ENCODE measurements around the gene THADA.

DNA sequence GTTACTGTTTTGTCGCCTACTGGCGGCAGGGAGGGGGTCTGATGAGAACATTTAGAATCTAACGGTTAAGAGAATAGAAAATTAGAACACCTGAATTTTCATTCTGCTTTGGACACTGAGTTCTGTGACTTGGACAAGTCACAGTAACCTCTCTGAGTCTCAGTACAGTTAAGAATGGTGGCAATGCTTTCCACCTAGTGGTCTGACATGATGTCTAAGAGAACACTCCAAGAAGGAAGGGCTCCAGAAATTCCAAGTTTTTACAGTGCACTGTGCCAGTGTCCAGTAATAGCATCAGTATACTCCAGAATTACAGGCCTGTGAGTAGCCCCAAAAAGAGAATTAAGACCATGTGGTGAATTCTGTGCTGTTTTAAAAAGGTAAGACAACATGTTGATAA is 195.3 kb downstream of the THADA start:
- TF ChIP-seq, protein P1, sequence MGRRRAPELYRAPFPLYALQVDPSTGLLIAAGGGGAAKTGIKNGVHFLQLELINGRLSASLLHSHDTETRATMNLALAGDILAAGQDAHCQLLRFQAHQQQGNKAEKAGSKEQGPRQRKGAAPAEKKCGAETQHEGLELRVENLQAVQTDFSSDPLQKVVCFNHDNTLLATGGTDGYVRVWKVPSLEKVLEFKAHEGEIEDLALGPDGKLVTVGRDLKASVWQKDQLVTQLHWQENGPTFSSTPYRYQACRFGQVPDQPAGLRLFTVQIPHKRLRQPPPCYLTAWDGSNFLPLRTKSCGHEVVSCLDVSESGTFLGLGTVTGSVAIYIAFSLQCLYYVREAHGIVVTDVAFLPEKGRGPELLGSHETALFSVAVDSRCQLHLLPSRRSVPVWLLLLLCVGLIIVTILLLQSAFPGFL (CRISPR knock-in tag; IDR thresholded peaks at IDR 0.05; ENCODE audit: borderline replicate concordance) = no peak
- TF ChIP-seq, protein P2, sequence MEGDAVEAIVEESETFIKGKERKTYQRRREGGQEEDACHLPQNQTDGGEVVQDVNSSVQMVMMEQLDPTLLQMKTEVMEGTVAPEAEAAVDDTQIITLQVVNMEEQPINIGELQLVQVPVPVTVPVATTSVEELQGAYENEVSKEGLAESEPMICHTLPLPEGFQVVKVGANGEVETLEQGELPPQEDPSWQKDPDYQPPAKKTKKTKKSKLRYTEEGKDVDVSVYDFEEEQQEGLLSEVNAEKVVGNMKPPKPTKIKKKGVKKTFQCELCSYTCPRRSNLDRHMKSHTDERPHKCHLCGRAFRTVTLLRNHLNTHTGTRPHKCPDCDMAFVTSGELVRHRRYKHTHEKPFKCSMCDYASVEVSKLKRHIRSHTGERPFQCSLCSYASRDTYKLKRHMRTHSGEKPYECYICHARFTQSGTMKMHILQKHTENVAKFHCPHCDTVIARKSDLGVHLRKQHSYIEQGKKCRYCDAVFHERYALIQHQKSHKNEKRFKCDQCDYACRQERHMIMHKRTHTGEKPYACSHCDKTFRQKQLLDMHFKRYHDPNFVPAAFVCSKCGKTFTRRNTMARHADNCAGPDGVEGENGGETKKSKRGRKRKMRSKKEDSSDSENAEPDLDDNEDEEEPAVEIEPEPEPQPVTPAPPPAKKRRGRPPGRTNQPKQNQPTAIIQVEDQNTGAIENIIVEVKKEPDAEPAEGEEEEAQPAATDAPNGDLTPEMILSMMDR (IDR thresholded peaks at IDR 0.05) = no peak
- TF ChIP-seq FOXP1 (CRISPR knock-in tag; IDR thresholded peaks at IDR 0.05; ENCODE audit: borderline replicate concordance) (no peak), ETV6 (CRISPR knock-in tag; IDR thresholded peaks at IDR 0.05) (no peak), ESRRA (CRISPR knock-in tag; IDR thresholded peaks at IDR 0.05; ENCODE audit: borderline replicate concordance) (no peak), NR1H2 (CRISPR knock-in tag; IDR thresholded peaks at IDR 0.05) (no peak)
- TF ChIP-seq, protein P3, sequence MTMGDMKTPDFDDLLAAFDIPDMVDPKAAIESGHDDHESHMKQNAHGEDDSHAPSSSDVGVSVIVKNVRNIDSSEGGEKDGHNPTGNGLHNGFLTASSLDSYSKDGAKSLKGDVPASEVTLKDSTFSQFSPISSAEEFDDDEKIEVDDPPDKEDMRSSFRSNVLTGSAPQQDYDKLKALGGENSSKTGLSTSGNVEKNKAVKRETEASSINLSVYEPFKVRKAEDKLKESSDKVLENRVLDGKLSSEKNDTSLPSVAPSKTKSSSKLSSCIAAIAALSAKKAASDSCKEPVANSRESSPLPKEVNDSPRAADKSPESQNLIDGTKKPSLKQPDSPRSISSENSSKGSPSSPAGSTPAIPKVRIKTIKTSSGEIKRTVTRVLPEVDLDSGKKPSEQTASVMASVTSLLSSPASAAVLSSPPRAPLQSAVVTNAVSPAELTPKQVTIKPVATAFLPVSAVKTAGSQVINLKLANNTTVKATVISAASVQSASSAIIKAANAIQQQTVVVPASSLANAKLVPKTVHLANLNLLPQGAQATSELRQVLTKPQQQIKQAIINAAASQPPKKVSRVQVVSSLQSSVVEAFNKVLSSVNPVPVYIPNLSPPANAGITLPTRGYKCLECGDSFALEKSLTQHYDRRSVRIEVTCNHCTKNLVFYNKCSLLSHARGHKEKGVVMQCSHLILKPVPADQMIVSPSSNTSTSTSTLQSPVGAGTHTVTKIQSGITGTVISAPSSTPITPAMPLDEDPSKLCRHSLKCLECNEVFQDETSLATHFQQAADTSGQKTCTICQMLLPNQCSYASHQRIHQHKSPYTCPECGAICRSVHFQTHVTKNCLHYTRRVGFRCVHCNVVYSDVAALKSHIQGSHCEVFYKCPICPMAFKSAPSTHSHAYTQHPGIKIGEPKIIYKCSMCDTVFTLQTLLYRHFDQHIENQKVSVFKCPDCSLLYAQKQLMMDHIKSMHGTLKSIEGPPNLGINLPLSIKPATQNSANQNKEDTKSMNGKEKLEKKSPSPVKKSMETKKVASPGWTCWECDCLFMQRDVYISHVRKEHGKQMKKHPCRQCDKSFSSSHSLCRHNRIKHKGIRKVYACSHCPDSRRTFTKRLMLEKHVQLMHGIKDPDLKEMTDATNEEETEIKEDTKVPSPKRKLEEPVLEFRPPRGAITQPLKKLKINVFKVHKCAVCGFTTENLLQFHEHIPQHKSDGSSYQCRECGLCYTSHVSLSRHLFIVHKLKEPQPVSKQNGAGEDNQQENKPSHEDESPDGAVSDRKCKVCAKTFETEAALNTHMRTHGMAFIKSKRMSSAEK (CRISPR knock-in tag; IDR thresholded peaks at IDR 0.05; ENCODE audit: borderline replicate concordance) = no peak
- TF ChIP-seq, protein P4, sequence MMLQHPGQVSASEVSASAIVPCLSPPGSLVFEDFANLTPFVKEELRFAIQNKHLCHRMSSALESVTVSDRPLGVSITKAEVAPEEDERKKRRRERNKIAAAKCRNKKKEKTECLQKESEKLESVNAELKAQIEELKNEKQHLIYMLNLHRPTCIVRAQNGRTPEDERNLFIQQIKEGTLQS (CRISPR knock-in tag; conservative IDR thresholded peaks at IDR 0.05) = no peak
